ENCODE results near the gene NEK7.
A peak's percentile ranks its signal among the peaks of the same experiment; 100 is the strongest.

Gene NEK7

DNA sequence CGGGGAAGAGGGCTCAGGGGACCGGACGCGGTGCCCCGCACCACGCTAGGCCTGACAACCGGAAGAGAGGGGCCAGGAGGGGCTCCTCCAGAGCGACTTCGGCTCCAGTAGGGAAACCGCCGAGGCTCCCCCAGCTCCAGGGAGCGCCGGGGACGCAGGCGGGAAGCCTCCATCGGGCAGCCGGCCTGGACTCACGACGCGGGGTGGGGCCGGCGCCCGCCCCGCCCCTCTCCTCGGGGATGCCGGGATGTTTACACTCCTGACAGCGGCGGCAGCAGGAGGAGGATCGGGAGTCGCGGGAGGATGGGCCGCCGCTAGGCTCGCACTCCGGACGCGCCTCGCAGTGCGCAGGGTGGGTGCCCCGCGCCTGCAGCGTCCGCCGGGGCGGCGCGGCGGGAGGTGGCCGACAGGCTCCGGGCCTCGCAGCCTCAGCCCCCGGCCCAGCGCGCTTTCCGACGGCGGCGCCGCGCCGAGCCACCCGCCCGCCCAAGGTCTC lies at the start of gene NEK7:
NEK7 (plus strand) TSS at position 254 of the 496 bp plus-strand sequence. CDS start 75,583 bp downstream, outside the sequence.
- TF ChIP-seq YY1 (IDR thresholded peaks at IDR 0.05; ENCODE audit: insufficient read depth, insufficient read length), result no peak
- no peak for TF ChIP-seq SUZ12 (IDR thresholded peaks at IDR 0.05; ENCODE audit: extremely low read depth, insufficient read depth, insufficient read length)
- TF ChIP-seq ZNF274 (IDR thresholded peaks at IDR 0.05; ENCODE audit: low read depth, low read length), result no peak
- Histone ChIP-seq H3K4me3 (ENCODE audit: insufficient read length, low read depth) (peak within 1 kb of the TSS; percentile 63), H3K9me3 (ENCODE audit: insufficient read depth, low read length) (no peaks in the 10 kb centered on the region), H3K27me3 (ENCODE audit: insufficient read depth, insufficient read length) (no peaks in the 10 kb centered on the region), H3K36me3 (ENCODE audit: insufficient read depth, insufficient read length, low read length) (no peaks in the 10 kb centered on the region), H3K9ac (ENCODE audit: insufficient read length, low read depth) (peak within 1 kb of the TSS; percentile 90), H3K4me1 (ENCODE audit: insufficient read depth, insufficient read length) (no peaks in the 10 kb centered on the region)
- peak; percentile 72 for DNase-seq (ENCODE audit: low read depth, low spot score)

DNA sequence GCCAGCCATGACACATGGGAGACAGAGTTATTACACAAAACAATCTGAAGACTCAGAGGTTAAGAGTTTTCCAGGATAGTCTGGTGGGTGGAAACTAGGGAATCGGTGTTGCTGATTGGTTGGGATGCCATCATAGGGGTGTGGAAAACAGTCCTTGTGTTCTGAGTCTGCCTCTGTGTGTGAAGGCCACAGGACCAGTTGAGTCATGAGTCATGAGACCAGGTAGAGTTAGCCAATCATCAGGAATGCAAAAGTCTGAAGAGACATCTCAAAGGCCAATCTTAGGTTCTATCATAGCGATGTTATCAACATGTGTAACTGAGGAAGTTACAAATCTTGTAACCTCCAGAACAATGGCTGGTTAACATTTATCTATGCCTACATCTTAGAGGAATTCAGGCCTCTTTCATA lies 49.7 kb upstream of the NEK7 start:
- Histone ChIP-seq H3K9me3 (ENCODE audit: insufficient read depth, low read length) (no peaks in the 10 kb centered on the region; the same call in 1 of the 2 replicates), H3K36me3 (ENCODE audit: insufficient read depth, insufficient read length, low read length) (no peaks in the 10 kb centered on the region), H3K27me3 (ENCODE audit: insufficient read depth, insufficient read length) (no peaks in the 10 kb centered on the region), H3K9ac (ENCODE audit: insufficient read length, low read depth) (no peak overlapping the region), H3K4me1 (ENCODE audit: insufficient read depth, insufficient read length) (no peaks in the 10 kb centered on the region), H3K4me3 (ENCODE audit: insufficient read length, low read depth) (no peak overlapping the region)
- TF ChIP-seq SUZ12 (IDR thresholded peaks at IDR 0.05; ENCODE audit: extremely low read depth, insufficient read depth, insufficient read length), result no peak
- TF ChIP-seq YY1 (IDR thresholded peaks at IDR 0.05; ENCODE audit: insufficient read depth, insufficient read length), result no peak
- no peak for TF ChIP-seq ZNF274 (IDR thresholded peaks at IDR 0.05; ENCODE audit: low read depth, low read length)
- no peak for DNase-seq (ENCODE audit: low read depth, low spot score)

DNA sequence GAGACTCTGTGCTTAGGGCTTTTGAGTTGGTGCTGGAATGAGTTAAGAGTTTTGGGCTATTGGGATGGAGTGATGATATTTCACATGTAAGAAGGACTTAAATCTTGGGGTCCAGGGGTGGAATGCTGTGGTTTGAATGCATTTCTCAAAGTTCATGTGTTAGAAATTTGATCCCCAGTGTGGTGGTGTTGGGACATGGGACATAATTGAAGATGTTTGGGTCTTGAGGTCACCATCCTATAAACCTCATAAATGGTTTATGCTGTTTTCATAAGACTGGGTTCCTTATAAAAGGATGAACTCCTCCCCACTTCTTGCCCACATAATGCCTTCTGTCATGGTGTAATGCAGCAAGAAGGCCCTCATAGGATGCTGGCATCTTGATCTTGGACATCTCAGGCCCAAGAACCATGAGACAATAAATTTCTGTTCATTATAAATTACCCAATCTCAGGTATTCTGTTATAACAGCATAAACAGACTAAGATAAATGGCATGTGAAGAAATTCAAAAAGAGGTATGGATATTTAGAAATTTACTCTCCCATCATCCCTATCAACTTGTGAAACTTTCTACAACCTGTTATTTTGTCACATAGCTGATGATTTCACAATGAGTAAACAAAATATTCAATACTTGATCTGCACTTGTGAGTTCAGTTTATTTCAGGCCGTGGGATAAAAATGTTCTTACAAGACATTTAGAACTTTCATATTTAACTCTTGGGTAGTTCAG lies 48.0 kb upstream of the NEK7 start:
- Histone ChIP-seq H3K4me1 (ENCODE audit: insufficient read depth, insufficient read length) (no peaks in the 10 kb centered on the region), H3K9ac (ENCODE audit: insufficient read length, low read depth) (no peak overlapping the region), H3K27me3 (ENCODE audit: insufficient read depth, insufficient read length) (no peaks in the 10 kb centered on the region), H3K9me3 (ENCODE audit: insufficient read depth, low read length) (no peaks in the 10 kb centered on the region; the same call in 1 of the 2 replicates), H3K36me3 (ENCODE audit: insufficient read depth, insufficient read length, low read length) (no peaks in the 10 kb centered on the region), H3K4me3 (ENCODE audit: insufficient read length, low read depth) (no peak overlapping the region)
- no peak for DNase-seq (ENCODE audit: low read depth, low spot score)
- TF ChIP-seq ZNF274 (IDR thresholded peaks at IDR 0.05; ENCODE audit: low read depth, low read length), result no peak
- no peak for TF ChIP-seq YY1 (IDR thresholded peaks at IDR 0.05; ENCODE audit: insufficient read depth, insufficient read length)
- no peak for TF ChIP-seq SUZ12 (IDR thresholded peaks at IDR 0.05; ENCODE audit: extremely low read depth, insufficient read depth, insufficient read length)

DNA sequence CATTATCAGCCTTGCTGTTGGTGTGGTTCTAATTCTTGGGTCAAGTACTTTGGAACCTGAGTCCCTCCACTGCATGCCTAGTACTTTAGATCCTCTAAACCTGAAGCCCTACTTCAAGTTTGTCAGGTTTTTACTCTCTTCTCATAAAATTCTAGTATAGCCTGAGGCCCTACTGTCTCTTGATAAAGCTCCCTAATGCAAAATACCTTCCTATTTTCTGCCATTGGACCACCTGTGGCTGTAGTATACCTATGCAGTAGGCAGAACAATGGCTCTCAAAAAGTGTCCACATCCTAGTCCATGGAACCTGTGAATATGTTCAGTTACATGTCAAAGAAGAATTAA lies 47.5 kb upstream of the NEK7 start:
- no peak overlapping the region for H3K9ac ChIP-seq (ENCODE audit: insufficient read length, low read depth)
- no peaks in the 10 kb centered on the region; the same call in 1 of the 2 replicates for H3K9me3 ChIP-seq (ENCODE audit: insufficient read depth, low read length)
- H3K27me3 ChIP-seq (ENCODE audit: insufficient read depth, insufficient read length), result no peaks in the 10 kb centered on the region
- H3K36me3 ChIP-seq (ENCODE audit: insufficient read depth, insufficient read length, low read length), result no peaks in the 10 kb centered on the region
- no peak for TF ChIP-seq ZNF274 (IDR thresholded peaks at IDR 0.05; ENCODE audit: low read depth, low read length)
- TF ChIP-seq YY1 (IDR thresholded peaks at IDR 0.05; ENCODE audit: insufficient read depth, insufficient read length), result no peak
- no peak for TF ChIP-seq SUZ12 (IDR thresholded peaks at IDR 0.05; ENCODE audit: extremely low read depth, insufficient read depth, insufficient read length)
- H3K4me1 ChIP-seq (ENCODE audit: insufficient read depth, insufficient read length), result no peaks in the 10 kb centered on the region
- H3K4me3 ChIP-seq (ENCODE audit: insufficient read length, low read depth), result no peak overlapping the region
- DNase-seq (ENCODE audit: low read depth, low spot score), result no peak

DNA sequence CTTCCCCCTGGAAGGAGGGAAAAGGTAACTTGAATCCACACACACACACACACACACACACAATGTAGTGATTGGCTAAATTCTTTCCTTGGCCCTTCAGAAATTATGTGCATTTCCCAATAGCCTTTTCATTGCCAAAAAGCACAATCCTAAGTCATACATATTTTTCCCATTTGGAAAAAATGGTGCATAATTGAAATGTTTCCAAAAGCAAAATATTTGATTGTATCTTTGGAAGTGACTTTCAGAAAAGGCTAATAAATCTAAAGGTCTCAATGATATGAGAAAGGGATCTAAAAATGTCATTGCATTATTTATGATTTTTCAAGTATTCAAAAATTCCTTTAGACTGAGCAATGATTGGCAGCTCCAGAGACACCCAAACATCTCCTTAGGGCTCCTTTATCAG lies 43.5 kb upstream of the NEK7 start:
- H3K27me3 ChIP-seq (ENCODE audit: insufficient read depth, insufficient read length), result no peaks in the 10 kb centered on the region
- no peak overlapping the region for H3K4me3 ChIP-seq (ENCODE audit: insufficient read length, low read depth)
- H3K36me3 ChIP-seq (ENCODE audit: insufficient read depth, insufficient read length, low read length), result no peaks in the 10 kb centered on the region
- TF ChIP-seq YY1 (IDR thresholded peaks at IDR 0.05; ENCODE audit: insufficient read depth, insufficient read length) (no peak), ZNF274 (IDR thresholded peaks at IDR 0.05; ENCODE audit: low read depth, low read length) (no peak), SUZ12 (IDR thresholded peaks at IDR 0.05; ENCODE audit: extremely low read depth, insufficient read depth, insufficient read length) (no peak)
- DNase-seq (ENCODE audit: low read depth, low spot score), result no peak
- no peak overlapping the region for H3K9ac ChIP-seq (ENCODE audit: insufficient read length, low read depth)
- no peaks in the 10 kb centered on the region for H3K4me1 ChIP-seq (ENCODE audit: insufficient read depth, insufficient read length)
- H3K9me3 ChIP-seq (ENCODE audit: insufficient read depth, low read length), result no peaks in the 10 kb centered on the region

DNA sequence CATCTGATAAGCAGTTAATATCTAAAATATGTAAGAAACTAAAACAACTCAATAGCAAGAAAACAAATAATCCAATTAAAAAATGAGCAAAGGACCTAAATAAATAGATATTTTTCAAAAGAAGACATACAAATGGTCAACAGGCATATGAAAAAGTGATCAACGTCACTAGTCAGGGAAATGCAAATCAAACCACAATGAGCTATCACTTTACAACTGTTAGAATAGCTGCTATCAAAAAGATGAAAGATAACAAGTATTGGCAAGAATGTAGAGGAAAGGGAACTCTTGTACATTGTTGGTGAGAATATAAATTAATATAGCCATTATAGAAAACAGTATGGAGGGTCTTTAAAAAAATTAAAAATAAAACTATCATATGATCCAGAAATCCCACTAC lies 40.7 kb upstream of the NEK7 start:
- no peak overlapping the region for H3K4me3 ChIP-seq (ENCODE audit: insufficient read length, low read depth)
- H3K9me3 ChIP-seq (ENCODE audit: insufficient read depth, low read length), result no peaks in the 10 kb centered on the region
- no peaks in the 10 kb centered on the region for H3K36me3 ChIP-seq (ENCODE audit: insufficient read depth, insufficient read length, low read length)
- H3K9ac ChIP-seq (ENCODE audit: insufficient read length, low read depth), result no peak overlapping the region
- DNase-seq (ENCODE audit: low read depth, low spot score), result no peak
- H3K27me3 ChIP-seq (ENCODE audit: insufficient read depth, insufficient read length), result no peaks in the 10 kb centered on the region
- H3K4me1 ChIP-seq (ENCODE audit: insufficient read depth, insufficient read length), result no peaks in the 10 kb centered on the region
- TF ChIP-seq ZNF274 (IDR thresholded peaks at IDR 0.05; ENCODE audit: low read depth, low read length), result no peak
- TF ChIP-seq YY1 (IDR thresholded peaks at IDR 0.05; ENCODE audit: insufficient read depth, insufficient read length), result no peak
- TF ChIP-seq SUZ12 (IDR thresholded peaks at IDR 0.05; ENCODE audit: extremely low read depth, insufficient read depth, insufficient read length), result no peak

DNA sequence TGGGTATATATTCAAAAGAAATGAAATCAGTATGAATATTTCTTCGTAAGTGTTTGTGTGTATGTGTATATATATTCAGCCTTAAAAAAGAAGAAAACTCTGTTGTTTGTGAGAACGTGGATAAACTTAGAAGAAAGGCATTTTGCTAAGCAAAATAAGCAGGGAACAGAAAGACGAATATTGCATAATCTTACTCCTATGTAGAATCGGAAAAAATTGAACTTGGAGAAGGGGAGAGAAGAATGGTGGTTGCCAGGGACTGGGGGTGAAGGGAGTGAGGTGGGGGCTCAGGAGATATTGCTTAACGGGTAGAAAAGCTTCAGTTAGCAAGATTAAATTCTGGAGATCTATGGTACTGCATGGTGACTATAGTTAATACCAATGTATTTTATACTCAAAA lies 40.3 kb upstream of the NEK7 start:
- H3K4me3 ChIP-seq (ENCODE audit: insufficient read length, low read depth), result no peak overlapping the region
- H3K27me3 ChIP-seq (ENCODE audit: insufficient read depth, insufficient read length), result no peaks in the 10 kb centered on the region
- TF ChIP-seq ZNF274 (IDR thresholded peaks at IDR 0.05; ENCODE audit: low read depth, low read length), result no peak
- no peak for TF ChIP-seq SUZ12 (IDR thresholded peaks at IDR 0.05; ENCODE audit: extremely low read depth, insufficient read depth, insufficient read length)
- TF ChIP-seq YY1 (IDR thresholded peaks at IDR 0.05; ENCODE audit: insufficient read depth, insufficient read length), result no peak
- H3K36me3 ChIP-seq (ENCODE audit: insufficient read depth, insufficient read length, low read length), result no peaks in the 10 kb centered on the region
- H3K9ac ChIP-seq (ENCODE audit: insufficient read length, low read depth), result no peak overlapping the region
- H3K9me3 ChIP-seq (ENCODE audit: insufficient read depth, low read length), result no peaks in the 10 kb centered on the region
- DNase-seq (ENCODE audit: low read depth, low spot score), result no peak
- no peaks in the 10 kb centered on the region for H3K4me1 ChIP-seq (ENCODE audit: insufficient read depth, insufficient read length)

All from NT2/D1 (cell line).